GM12801 (cell line): ENCODE measurements around the gene ST3GAL3.

Source experiments
- TF ChIP-seq, protein P1 (sequence below): IDR thresholded peaks from one replicate; pipeline ENCODE4 v1.5.1; 2011; ENCODE audit warnings: control low read depth; ENCODE audit not compliant: insufficient read length; ENCODE audit errors: extremely low read depth

ST3GAL3 gene

DNA sequence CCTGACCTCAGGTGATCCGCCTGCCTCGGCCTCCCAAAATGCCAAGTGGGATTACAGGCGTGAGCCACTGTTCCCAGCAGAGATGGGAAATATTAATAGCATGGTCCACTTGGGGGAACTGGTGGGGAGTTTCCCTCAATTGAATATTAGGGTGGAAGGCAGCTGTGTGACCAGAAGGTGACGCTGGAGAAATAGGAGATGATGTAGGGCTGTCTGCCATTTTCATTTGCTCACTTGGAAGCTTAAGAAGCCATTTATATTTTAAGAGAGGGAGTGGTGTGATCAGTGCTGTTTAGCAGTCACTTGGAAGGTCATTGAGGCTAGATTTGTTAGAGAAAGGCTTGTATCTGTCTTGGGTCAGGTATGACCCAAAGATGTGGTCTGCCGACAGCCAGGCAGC is 37.5 kb upstream of the ST3GAL3 start:
- TF ChIP-seq, protein P1, sequence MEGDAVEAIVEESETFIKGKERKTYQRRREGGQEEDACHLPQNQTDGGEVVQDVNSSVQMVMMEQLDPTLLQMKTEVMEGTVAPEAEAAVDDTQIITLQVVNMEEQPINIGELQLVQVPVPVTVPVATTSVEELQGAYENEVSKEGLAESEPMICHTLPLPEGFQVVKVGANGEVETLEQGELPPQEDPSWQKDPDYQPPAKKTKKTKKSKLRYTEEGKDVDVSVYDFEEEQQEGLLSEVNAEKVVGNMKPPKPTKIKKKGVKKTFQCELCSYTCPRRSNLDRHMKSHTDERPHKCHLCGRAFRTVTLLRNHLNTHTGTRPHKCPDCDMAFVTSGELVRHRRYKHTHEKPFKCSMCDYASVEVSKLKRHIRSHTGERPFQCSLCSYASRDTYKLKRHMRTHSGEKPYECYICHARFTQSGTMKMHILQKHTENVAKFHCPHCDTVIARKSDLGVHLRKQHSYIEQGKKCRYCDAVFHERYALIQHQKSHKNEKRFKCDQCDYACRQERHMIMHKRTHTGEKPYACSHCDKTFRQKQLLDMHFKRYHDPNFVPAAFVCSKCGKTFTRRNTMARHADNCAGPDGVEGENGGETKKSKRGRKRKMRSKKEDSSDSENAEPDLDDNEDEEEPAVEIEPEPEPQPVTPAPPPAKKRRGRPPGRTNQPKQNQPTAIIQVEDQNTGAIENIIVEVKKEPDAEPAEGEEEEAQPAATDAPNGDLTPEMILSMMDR: no peak

DNA sequence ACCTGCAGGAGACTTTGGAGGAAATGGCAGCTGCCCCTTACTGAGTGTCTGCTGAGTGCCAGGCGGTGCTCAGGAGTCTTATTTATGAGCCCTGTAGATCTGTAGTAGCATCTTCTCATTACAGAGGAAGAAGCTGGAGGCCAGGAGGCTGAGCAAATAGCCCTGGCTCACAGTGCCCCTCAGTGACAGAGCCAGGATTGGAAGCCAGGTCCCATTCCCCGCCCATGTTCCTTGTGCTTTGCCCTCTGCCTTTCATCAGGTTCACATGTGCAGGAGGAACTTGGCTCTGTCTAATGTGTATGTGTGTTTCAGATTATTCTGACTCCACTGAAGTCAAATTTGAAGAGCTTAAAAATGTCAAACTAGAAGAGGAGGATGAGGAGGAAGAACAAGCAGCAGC is 36.1 kb upstream of the ST3GAL3 start:
- TF ChIP-seq, protein P1: no peak

DNA sequence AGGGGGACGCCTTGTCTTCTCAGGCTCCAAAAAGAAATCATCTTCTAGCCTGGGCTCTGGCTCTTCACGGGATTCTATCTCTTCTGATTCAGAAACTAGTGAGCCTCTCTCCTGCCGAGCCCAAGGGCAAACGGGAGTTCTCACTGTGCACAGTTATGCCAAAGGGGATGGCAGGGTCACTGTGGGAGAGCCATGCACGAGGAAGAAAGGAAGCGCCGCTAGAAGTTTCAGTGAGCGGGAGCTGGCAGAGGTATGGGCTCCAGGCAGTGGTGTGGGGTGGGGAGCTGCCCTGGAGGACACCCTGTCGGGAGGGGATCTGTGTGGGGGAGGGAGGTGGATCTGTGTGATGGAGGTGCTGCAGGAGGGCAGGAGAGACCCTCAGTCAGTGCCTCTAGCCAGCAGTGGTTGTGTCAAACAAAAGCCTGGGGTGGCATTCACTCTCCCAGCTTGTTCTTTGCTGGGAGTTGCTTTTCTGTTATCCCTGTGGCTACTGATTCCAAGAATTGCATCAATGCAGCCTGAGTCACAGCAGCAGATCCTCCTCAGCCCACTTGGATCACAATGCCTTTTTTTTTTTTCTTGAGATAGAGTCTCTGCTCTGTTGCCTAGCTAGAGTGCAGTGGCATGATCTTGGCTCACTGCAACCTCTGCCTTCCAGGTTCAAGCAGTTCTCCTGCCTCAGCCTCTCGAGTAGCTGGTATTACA is 35.6 kb upstream of the ST3GAL3 start:
- TF ChIP-seq, protein P1: no peak

DNA sequence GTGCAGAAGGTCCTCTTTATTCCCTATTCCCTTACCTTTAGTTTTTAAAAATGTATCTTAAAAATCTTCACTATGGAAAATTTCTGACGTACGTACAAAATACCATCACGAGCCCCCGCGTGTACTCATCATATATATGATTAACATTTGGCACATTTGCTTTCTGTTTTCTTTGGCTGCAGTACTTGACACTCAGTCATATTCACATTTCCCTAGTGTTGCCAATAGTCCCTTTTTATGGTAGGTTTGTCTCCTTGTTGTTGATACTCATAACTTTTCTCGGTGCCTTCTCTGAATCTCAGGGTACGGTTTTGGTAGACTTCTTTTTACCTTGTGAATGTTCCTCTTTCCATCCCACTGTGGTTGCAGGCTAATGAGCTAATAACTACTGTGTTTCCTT is 34.1 kb upstream of the ST3GAL3 start:
- TF ChIP-seq, protein P1: no peak

DNA sequence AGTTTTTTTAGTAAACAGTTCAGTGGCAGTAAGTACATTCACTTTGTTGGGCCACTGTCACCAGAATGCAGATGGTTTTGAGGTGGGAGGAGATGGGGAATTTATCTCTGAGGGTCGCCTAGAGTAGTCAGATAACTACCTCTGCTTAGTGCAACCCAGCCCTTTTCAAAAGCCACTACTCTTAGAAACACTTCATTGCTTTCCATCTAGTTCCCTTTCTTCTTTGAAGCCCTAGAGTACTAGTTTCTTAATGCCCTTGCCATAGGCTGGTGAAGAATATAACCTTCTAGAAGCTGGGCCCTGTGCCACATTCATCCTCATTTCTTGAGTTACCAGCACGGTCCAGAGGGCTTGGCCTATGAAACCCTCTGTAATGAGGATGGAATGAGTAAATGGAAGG is 28.4 kb upstream of the ST3GAL3 start:
- TF ChIP-seq, protein P1: no peak

DNA sequence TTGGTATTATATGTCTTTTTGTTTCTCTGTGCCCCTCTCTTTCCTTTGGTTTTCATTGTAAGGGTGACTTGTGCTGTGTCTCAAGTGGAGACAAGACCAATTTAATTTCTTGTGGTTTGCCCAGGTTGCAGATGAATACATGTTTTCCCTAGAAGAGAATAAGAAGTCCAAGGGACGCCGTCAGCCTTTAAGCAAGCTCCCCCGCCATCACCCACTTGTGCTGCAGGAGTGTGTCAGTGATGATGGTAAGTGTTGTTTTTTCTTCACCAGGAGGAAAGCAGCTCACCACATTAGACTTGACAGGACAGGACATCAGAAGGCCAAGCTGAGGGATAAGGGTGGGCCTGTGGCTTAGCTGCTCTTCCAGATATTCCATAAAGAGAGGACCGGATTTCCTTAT is 23.8 kb upstream of the ST3GAL3 start:
- TF ChIP-seq, protein P1: no peak

DNA sequence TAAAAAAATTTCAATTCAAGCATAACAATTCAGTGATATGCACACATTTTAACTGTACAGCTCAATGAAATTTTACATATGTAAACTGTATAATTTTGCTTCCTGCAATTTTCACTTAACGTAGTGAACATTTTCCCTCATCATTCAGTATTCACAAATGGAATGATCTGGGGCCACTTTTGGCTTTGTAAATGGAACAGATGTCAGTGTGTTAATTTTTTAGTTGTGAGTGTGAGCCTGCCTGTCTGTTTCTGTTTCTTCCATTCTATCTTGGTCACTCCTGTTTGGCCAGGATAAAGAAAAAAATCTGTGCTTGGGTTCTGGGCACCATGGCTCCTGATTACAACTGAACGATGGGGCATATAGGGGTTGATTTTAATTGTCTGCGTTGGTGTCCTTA is 20.5 kb upstream of the ST3GAL3 start:
- TF ChIP-seq, protein P1: no peak
